AG09319 (cell line): ENCODE results near the gene TP53INP2.
A peak's percentile ranks its signal among the peaks of the same experiment; 100 is the strongest.

Experiments used
- DNase-seq: peaks from one replicate; pipeline ENCODE4 v3.0.0-alpha.2; 2010; ENCODE audit warnings: low read depth; ENCODE audit errors: extremely low read depth
- CTCF ChIP-seq: IDR thresholded peaks from 2 replicates; pipeline ENCODE4 v1.5.1; 2011; ENCODE audit warnings: low read depth, mild to moderate bottlenecking, inconsistent platforms, low read length, moderate library complexity

The TP53INP2 gene

DNA sequence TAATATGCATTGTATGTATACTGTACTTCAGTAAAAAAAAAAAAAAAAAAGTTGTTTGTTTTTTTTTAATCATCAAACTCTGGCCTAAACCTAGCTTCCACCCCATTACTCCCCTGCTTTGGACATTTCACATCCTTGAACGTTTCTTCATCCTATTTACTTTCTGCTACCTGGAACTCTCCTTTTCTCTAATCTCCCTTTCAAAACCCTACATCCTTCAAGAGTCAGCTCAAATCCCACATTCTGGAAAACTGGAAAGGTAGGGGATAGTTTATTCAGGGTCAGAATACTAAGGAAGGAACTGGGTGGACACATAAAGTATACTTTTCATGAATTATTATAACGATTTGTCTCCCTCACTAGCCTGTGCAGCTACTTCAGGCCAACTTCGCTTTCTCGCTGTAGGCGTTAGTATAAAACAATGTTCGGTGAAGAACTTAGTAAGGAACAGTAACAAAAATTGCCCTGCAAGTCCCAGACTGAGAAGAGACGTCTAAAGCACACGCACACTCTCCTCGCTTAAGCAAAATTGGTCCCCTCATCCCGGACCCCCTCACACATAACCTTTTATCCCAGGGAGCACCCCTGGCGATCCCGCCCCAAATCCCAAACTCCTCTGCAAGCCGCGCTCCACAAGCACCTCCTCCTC is 28.0 kb upstream of the TP53INP2 start:
- TF ChIP-seq CTCF, result no peak
- DNase-seq, result no peak

GRCh38 chr20:34676642-34677373 is 27.3 kb upstream of the TP53INP2 start, which contains the start of gene PIGU:
TSS of gene PIGU (minus strand) at chr20:34677092. CDS start at chr20:34677085, 7 bp downstream.
- TF ChIP-seq CTCF, result no peak; the same call in 1 of the 2 replicates
- DNase-seq, result peak; percentile 77

- DNase-seq, result no peak
- TF ChIP-seq CTCF, result no peak
These were observed 23.5 kb upstream of the TP53INP2 start for GRCh38 chr20:34680586-34681175.

DNA sequence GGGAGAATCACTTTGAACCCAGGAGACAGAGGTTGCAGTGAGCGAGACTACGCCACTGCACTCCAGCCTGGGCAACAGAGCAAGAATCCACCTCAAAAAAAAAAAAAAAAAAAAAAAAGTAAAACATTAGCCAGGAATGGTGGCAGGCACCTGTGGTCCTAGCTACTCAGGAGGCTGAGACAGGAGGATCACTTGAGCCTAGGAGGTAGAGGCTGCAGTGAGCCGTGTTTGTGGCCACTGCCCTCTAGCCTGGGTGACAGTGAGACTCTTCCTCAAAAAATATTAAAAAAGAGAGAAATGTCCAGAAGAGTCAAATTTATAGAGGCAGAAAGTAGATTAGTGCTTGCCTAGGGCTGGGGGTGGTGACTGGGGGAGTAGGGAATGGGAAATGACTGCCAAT is 20.5 kb upstream of the TP53INP2 start:
- TF ChIP-seq CTCF, result no peak

DNA sequence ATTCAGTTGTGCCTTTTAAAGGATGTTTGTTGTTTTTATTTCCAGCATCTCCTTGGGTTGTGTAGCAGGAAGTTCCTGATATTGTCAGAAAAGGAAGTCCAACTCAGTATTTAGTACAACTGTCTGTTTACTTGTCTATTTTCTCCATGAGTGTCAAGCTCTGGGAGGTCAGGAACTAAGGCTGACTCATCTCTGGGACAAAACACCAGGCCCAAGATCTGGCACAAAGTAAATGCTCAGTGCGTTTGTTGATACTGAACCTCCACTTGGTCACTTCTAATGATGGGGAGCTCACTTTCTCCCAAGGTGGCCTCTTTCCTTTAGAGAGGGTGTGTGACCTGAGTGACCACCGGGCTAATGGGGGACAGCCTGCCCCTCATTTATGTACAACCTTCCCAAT is 14.7 kb upstream of the TP53INP2 start:
- DNase-seq, result no peak
- TF ChIP-seq CTCF, result no peak

More for the DNA sequence above, 20.5 kb upstream of the TP53INP2 start:
- DNase-seq, result no peak

GRCh38 chr20:34691838-34692237 is 12.3 kb upstream of the TP53INP2 start:
- TF ChIP-seq CTCF, result no peak
- no peak for DNase-seq

- DNase-seq, result no peak
- no peak for TF ChIP-seq CTCF
These were observed 10.7 kb upstream of the TP53INP2 start for GRCh38 chr20:34693414-34693813.
